ENCODE measurements around the gene STK10. TPM values are rescaled to one million over a fixed set of nuclear protein-coding genes. Genes with fewer than 3 reads are reported as not detected.

The STK10 gene
- total and polyA plus RNA-seq, 3 donors from 2014 or later: 48.8 to 148 (median 142) TPM

DNA sequence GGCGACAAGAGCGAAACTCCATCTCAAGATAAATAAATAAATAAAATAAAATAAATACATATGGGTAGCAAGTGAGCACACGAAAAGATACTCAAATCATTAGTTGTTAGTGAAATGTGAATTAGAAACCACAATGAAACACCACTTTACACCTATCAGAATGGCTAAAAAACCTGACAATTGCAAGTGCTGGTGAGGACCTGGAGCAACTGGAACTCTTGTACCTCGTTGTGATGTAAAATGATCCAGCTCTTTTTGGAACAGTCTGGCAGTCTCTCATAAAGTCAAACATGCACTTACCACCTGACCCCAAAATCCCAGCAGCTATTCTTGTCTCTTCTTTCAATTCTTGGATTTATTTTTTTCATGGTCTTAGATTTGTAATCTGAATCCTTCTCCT lies 112.4 kb downstream of the STK10 start:
- Histone ChIP-seq H3K27ac (no peak overlapping the region), H3K4me3 (no peak overlapping the region), H3K4me1 (peaks cover 10% of the 10 kb centered on the region), H3K9me3 (no peaks in the 10 kb centered on the region), H3K36me3 (ENCODE audit: low read depth, missing control alignments) (no peaks in the 10 kb centered on the region), H3K27me3 (no peaks in the 10 kb centered on the region)
- TF ChIP-seq, protein P1, sequence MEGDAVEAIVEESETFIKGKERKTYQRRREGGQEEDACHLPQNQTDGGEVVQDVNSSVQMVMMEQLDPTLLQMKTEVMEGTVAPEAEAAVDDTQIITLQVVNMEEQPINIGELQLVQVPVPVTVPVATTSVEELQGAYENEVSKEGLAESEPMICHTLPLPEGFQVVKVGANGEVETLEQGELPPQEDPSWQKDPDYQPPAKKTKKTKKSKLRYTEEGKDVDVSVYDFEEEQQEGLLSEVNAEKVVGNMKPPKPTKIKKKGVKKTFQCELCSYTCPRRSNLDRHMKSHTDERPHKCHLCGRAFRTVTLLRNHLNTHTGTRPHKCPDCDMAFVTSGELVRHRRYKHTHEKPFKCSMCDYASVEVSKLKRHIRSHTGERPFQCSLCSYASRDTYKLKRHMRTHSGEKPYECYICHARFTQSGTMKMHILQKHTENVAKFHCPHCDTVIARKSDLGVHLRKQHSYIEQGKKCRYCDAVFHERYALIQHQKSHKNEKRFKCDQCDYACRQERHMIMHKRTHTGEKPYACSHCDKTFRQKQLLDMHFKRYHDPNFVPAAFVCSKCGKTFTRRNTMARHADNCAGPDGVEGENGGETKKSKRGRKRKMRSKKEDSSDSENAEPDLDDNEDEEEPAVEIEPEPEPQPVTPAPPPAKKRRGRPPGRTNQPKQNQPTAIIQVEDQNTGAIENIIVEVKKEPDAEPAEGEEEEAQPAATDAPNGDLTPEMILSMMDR (IDR thresholded peaks at IDR 0.05): no peak
- TF ChIP-seq POLR2A (IDR thresholded peaks at IDR 0.05): no peak
- intact Hi-C loops (cut with DNase I; ENCODE audit: low total_unique reads): no loop called here
- 93 to 98% methylated on average over 4 of the region's 4 CpGs for WGBS, 2 donors
- no peak for DNase-seq

DNA sequence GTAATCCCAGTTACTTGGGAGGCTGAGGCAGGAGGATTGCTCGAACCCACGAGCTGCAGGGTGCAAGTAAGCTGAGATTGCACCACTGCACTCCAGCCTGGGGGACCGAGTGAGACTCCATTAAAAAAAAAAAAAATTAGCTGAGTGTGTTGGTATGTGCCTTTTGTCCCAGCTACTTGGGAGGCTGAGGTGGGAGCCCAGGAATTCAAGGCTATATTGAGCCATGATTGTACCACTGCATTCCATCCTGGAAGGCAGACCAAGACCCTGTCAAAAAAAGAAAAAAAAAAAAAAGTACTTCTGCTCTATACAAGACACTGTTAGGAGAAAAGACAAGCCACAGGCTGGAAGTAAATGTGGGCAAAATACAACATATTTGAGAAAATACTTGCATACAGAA lies 113.1 kb downstream of the STK10 start:
- no peak overlapping the region for H3K27ac ChIP-seq
- intact Hi-C loops (cut with DNase I; ENCODE audit: low total_unique reads): no loop called here
- TF ChIP-seq, protein P1 (IDR thresholded peaks at IDR 0.05): no peak
- TF ChIP-seq POLR2A (IDR thresholded peaks at IDR 0.05): no peak
- no peaks in the 10 kb centered on the region for H3K27me3 ChIP-seq
- peaks cover 10% of the 10 kb centered on the region for H3K4me1 ChIP-seq
- no peak for DNase-seq
- no peaks in the 10 kb centered on the region for H3K36me3 ChIP-seq (ENCODE audit: low read depth, missing control alignments)
- no peaks in the 10 kb centered on the region for H3K9me3 ChIP-seq
- 84 to 90% methylated on average over 3 of the region's 3 CpGs for WGBS, 2 donors
- no peak overlapping the region for H3K4me3 ChIP-seq

DNA sequence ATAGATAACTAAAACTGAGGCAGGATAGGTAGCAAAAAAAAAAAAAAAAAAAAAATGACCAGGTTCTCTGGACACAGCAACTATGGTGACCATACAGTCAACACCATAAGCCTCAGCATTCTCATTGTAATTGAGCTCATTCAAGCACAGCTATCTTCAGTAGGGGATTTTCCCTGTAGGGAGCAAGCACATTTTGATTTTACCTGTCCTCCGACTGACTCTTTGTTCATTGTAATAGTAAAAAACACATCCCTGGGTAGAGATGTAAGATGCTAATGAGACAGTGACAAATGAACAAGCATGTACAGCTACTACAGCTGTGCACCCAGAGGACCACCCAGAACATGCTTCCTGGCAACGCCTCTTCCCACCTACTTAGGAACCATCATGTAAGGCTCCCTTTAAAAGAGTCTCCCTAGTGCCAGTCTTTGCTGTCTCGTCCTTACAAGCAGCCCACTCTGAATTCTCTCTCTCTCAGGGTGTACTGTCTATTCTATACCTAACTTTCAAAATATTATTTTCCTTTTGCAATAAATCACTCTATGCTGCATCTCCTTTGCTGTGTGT lies 116.6 kb downstream of the STK10 start:
- intact Hi-C loops (cut with DNase I; ENCODE audit: low total_unique reads): no loop called here
- Histone ChIP-seq H3K4me1 (peaks cover under 1% of the 10 kb centered on the region), H3K36me3 (ENCODE audit: low read depth, missing control alignments) (no peaks in the 10 kb centered on the region), H3K9me3 (no peaks in the 10 kb centered on the region), H3K4me3 (no peak overlapping the region), H3K27ac (no peak overlapping the region), H3K27me3 (no peaks in the 10 kb centered on the region)
- DNase-seq: no peak
- TF ChIP-seq POLR2A (IDR thresholded peaks at IDR 0.05): no peak
- TF ChIP-seq, protein P1 (IDR thresholded peaks at IDR 0.05): no peak
- 89 to 93% methylated on average over 3 of the region's 3 CpGs for WGBS, 2 donors

DNA sequence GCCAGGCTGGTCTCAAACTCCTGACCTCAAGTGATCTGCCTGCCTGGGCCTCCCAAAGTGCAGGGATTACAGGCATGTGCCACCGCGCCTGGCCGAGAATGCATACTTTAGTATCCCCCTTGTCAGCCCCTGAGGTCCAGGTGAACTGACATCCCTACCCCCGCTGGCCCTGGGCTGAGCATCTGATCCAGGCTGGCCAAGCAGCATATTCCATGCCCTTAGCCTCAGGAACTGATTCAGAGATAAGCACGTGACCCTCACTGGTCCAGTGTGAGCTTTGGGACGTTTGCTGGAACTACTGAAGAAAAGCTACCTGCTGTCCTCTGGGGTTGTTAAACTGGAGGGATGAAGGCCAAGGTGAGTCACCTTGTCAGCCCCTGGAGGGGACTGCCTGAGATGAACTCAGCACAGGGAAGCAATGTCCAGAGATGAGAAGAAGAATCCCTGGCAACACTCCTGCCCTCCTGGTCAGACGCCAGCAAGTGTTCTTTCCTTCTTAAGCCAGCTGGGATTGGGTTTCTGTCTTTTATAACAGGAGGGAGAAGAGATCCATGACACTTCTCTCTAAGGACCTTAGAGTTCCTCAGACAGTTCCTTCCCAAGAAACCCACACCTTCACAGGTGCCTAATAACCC lies 122.5 kb downstream of the STK10 start:
- peak; percentile 47 for DNase-seq
- Histone ChIP-seq H3K36me3 (ENCODE audit: low read depth, missing control alignments) (peaks cover 1% of the 10 kb centered on the region), H3K4me3 (no peak overlapping the region), H3K27me3 (no peaks in the 10 kb centered on the region), H3K27ac (no peak overlapping the region), H3K9me3 (no peaks in the 10 kb centered on the region), H3K4me1 (peaks cover 8% of the 10 kb centered on the region)
- no peak for TF ChIP-seq POLR2A (IDR thresholded peaks at IDR 0.05)
- TF ChIP-seq, protein P1 (IDR thresholded peaks at IDR 0.05): no peak
- 70 to 78% methylated on average over 7 of the region's 7 CpGs for WGBS, 2 donors
- intact Hi-C loops (cut with DNase I; ENCODE audit: low total_unique reads): no loop called here

DNA sequence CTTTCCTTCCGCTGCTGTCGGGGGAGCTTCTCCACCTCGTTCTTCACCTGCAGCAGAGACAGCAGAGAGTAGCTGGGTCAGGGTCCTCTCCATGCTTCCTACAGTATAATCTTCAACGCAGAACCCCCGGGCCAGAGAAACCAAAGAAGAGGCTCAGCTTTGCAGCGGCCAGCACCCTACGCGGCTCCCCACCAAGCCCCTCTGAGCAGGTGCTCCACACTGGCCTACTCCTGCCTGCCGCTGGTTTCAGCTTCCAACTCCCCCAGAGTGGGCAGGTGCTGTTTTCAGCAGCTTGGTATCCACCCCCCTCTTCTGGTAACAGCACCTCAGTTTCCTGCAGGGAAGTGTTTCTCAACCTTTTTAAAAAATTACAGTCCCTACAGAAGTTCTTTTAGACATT lies 123.3 kb downstream of the STK10 start:
- H3K27me3 ChIP-seq: no peaks in the 10 kb centered on the region
- H3K4me1 ChIP-seq: peaks cover 8% of the 10 kb centered on the region
- no peak overlapping the region for H3K4me3 ChIP-seq
- intact Hi-C loops (cut with DNase I; ENCODE audit: low total_unique reads): no loop called here
- peaks cover 3% of the 10 kb centered on the region for H3K36me3 ChIP-seq (ENCODE audit: low read depth, missing control alignments)
- WGBS, 2 donors: 92% methylated on average over 9 of the region's 9 CpGs
- no peak overlapping the region for H3K27ac ChIP-seq
- no peak for DNase-seq
- H3K9me3 ChIP-seq: no peaks in the 10 kb centered on the region
- TF ChIP-seq, protein P1 (IDR thresholded peaks at IDR 0.05): no peak
